Fibroblast of lung (primary cell): ENCODE data around the gene KMT2E.

Experiments
- EZH2 ChIP-seq: IDR thresholded peaks from 2 replicates; pipeline ENCODE4 v1.5.1; 2012; ENCODE audit warnings: low read length, control low read depth, mild to moderate bottlenecking; ENCODE audit errors: missing control alignments
- TF ChIP-seq, protein P1 (sequence below), 2 donors: IDR thresholded peaks in 1 of 2; conservative IDR thresholded peaks in 1 of 2; 1 replicate in 1 of 2; 2 replicates in 1 of 2; pipeline ENCODE4 v1.5.1; 2011 to 2012; ENCODE audit warnings: low read length in 2 of 2, control low read depth in 1 of 2, inconsistent platforms in 1 of 2, low read depth in 1 of 2, mild to moderate bottlenecking in 1 of 2

DNA sequence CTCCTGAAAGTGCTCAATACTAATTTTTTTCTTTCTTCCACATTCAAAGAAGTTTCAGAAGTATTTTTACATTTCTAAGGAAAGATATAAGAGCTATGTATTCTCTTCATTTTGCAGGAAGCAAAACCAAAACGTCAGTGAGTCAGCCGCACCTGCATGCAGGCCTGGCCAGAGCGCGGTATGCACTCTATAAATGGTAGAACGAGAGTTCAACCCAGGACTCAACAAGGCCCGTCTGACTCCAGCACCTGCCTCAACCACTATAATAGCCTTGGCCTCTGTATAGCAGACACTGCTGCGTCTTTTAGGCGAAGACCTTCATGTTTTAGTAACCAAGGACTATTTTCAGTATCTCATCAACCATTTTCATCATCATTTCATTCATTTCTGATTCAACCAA lies 113.2 kb downstream of the KMT2E start:
- TF ChIP-seq, protein P1, sequence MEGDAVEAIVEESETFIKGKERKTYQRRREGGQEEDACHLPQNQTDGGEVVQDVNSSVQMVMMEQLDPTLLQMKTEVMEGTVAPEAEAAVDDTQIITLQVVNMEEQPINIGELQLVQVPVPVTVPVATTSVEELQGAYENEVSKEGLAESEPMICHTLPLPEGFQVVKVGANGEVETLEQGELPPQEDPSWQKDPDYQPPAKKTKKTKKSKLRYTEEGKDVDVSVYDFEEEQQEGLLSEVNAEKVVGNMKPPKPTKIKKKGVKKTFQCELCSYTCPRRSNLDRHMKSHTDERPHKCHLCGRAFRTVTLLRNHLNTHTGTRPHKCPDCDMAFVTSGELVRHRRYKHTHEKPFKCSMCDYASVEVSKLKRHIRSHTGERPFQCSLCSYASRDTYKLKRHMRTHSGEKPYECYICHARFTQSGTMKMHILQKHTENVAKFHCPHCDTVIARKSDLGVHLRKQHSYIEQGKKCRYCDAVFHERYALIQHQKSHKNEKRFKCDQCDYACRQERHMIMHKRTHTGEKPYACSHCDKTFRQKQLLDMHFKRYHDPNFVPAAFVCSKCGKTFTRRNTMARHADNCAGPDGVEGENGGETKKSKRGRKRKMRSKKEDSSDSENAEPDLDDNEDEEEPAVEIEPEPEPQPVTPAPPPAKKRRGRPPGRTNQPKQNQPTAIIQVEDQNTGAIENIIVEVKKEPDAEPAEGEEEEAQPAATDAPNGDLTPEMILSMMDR (conservative IDR thresholded peaks at IDR 0.05 in 1 of 2, IDR thresholded peaks at IDR 0.05 in 1 of 2; ENCODE audit: low read depth in 1 of 2, low read length in 2 of 2): no peak
- TF ChIP-seq EZH2: no peak
